HEK293T (cell line): Measurements from ENCODE around the gene RAB10.
"Not testable (repeated sequence)": the region's sequence is repeated elsewhere in the genome, so short reads cannot be mapped to it uniquely, and the experiment has no call there.

ENCODE experiments used
- CTCF ChIA-PET: fragments of 350-600 bp; formaldehyde crosslinking; extraction: SDS; loops from one replicate; lab custom pipeline; 2021; ENCODE audit warnings: antibody characterized with exemption, inconsistent platforms; lab: Yijun Ruan, JAX
- POLR2A ChIA-PET: fragments of 350-600 bp; formaldehyde crosslinking; extraction: SDS; loops from one replicate; lab custom pipeline; 2020; ENCODE audit warnings: antibody characterized with exemption, inconsistent platforms; lab: Yijun Ruan, JAX
- DNase-seq: peaks from one replicate; pipeline ENCODE4 v3.0.0; 2012; ENCODE audit warnings: mixed read lengths; ENCODE audit errors: extremely low spot score
- ARNT ChIP-seq: fragments of 450-650 bp; IDR thresholded peaks from 2 replicates; pipeline ENCODE4 v1.6.1; 2017; ENCODE audit warnings: mild to moderate bottlenecking
- BHLHE40 ChIP-seq: fragments of 450-650 bp; IDR thresholded peaks from 2 replicates; pipeline ENCODE4 v1.6.1; 2016; ENCODE audit warnings: mild to moderate bottlenecking, moderate library complexity, borderline replicate concordance
- CTBP1 ChIP-seq: fragments of 450-650 bp; IDR thresholded peaks from 2 replicates; pipeline ENCODE4 v1.6.1; 2016; ENCODE audit warnings: borderline replicate concordance
- ELF4 ChIP-seq: fragments of 450-650 bp; IDR thresholded peaks from 2 replicates; pipeline ENCODE4 v1.6.1; 2017; ENCODE audit warnings: antibody characterized with exemption
- FOXA1 ChIP-seq: fragments of 450-650 bp; IDR thresholded peaks from 2 replicates; pipeline ENCODE4 v1.6.1; 2016; ENCODE audit warnings: mild to moderate bottlenecking
- FOXK2 ChIP-seq: fragments of 450-650 bp; IDR thresholded peaks from 2 replicates; pipeline ENCODE4 v1.6.1; 2016; ENCODE audit warnings: mild to moderate bottlenecking
- FOXM1 ChIP-seq: fragments of 450-650 bp; IDR thresholded peaks from 2 replicates; pipeline ENCODE4 v1.6.1; 2017; ENCODE audit warnings: mild to moderate bottlenecking, borderline replicate concordance
- HDGF ChIP-seq: fragments of 450-650 bp; IDR thresholded peaks from 2 replicates; pipeline ENCODE4 v1.6.1; 2017; ENCODE audit warnings: antibody characterized with exemption, borderline replicate concordance
- L3MBTL2 ChIP-seq: fragments of 450-650 bp; conservative IDR thresholded peaks from 2 replicates; pipeline ENCODE4 v1.6.1; 2016; ENCODE audit warnings: mild to moderate bottlenecking
- LEF1 ChIP-seq: fragments of 450-650 bp; IDR thresholded peaks from 2 replicates; pipeline ENCODE4 v1.6.1; 2017; ENCODE audit warnings: mild to moderate bottlenecking, borderline replicate concordance
- NFRKB ChIP-seq: fragments of 450-650 bp; IDR thresholded peaks from 2 replicates; pipeline ENCODE4 v1.6.1; 2016; ENCODE audit warnings: mild to moderate bottlenecking, moderate library complexity
- PKNOX1 ChIP-seq: fragments of 450-650 bp; IDR thresholded peaks from 2 replicates; pipeline ENCODE4 v1.6.1; 2016
- SP1 ChIP-seq: fragments of 450-650 bp; IDR thresholded peaks from 2 replicates; pipeline ENCODE4 v1.6.1; 2017
- SUZ12 ChIP-seq: fragments of 450-650 bp; IDR thresholded peaks from 2 replicates; pipeline ENCODE4 v1.6.1; 2016; ENCODE audit warnings: mild to moderate bottlenecking
- TARDBP ChIP-seq: fragments of 450-650 bp; IDR thresholded peaks from 2 replicates; pipeline ENCODE4 v1.6.1; 2016
- ZNF384 ChIP-seq: fragments of 450-650 bp; IDR thresholded peaks from 2 replicates; pipeline ENCODE4 v1.6.1; 2016

RAB10 gene

GRCh38 chr2:26020231-26020640, 13.6 kb upstream of the RAB10 start:
- no peak for DNase-seq
- CTCF ChIA-PET: interaction anchor here (0.6 kb wide), 1 partner anchor 168 kb away, joined by 3 read pairs; no protein-coding TSS in a partner anchor
- POLR2A ChIA-PET: no interaction called here
- TF ChIP-seq L3MBTL2 (no peak), CTBP1 (no peak), FOXM1 (no peak), ELF4 (no peak), SP1 (no peak), PKNOX1 (no peak), LEF1 (no peak), FOXA1 (no peak), HDGF (no peak), SUZ12 (no peak), NFRKB (no peak), TARDBP (no peak), FOXK2 (no peak), BHLHE40 (no peak), ARNT (no peak), ZNF384 (no peak)

- POLR2A ChIA-PET: no interaction called here
- CTCF ChIA-PET: no interaction called here
- DNase-seq: no peak
- TF ChIP-seq HDGF (no peak), ARNT (no peak), L3MBTL2 (no peak), PKNOX1 (no peak), FOXA1 (no peak), SUZ12 (no peak), FOXK2 (no peak), FOXM1 (no peak), NFRKB (no peak), TARDBP (no peak), CTBP1 (no peak), BHLHE40 (no peak), LEF1 (no peak), SP1 (no peak), ELF4 (no peak), ZNF384 (no peak)
Measured at GRCh38 chr2:26024260-26024659, 9.6 kb upstream of the RAB10 start.

GRCh38 chr2:26025509-26025908, 8.4 kb upstream of the RAB10 start:
- POLR2A ChIA-PET: interaction anchor here (1.8 kb wide), 1 partner anchor 9 kb away, joined by 5 read pairs; the partner anchor contains the start of gene RAB10

GRCh38 chr2:26028083-26028482, 5.8 kb upstream of the RAB10 start:
- CTCF ChIA-PET, DNase-seq, POLR2A ChIA-PET: not testable (repeated sequence)

More at GRCh38 chr2:26025509-26025908, 8.4 kb upstream of the RAB10 start:
- DNase-seq: no peak
- TF ChIP-seq PKNOX1 (no peak), TARDBP (no peak), SUZ12 (no peak), CTBP1 (no peak), FOXA1 (no peak), FOXK2 (no peak), SP1 (no peak), NFRKB (no peak)
- CTCF ChIA-PET: no interaction called here

- CTCF ChIA-PET: interaction anchor here (0.6 kb wide), 1 partner anchor 113 kb away, joined by 3 read pairs; no protein-coding TSS in a partner anchor
- DNase-seq: not testable (repeated sequence)
- POLR2A ChIA-PET: interaction anchor here (1.0 to 2.7 kb wide), 13 partner anchors 9 to 43 kb away, joined by 3 to 15 read pairs (median 4); no protein-coding TSS in a partner anchor
Measured at GRCh38 chr2:26032586-26033269, 1.2 kb upstream of the RAB10 start.

GRCh38 chr2:26033270-26033817, 540 bp upstream of the RAB10 start:
- peak; percentile 70 for DNase-seq
- POLR2A ChIA-PET: interaction anchor here (1.0 to 2.7 kb wide), 14 partner anchors 8 to 42 kb away, joined by 3 to 15 read pairs (median 4); no protein-coding TSS in a partner anchor
- CTCF ChIA-PET: interaction anchor here (0.6 kb wide), 1 partner anchor 112 kb away, joined by 3 read pairs; no protein-coding TSS in a partner anchor
- 0 out of 2 replicates have a peak, but pooled peaks have one; percentile 12 for TF ChIP-seq ELF4
- TF ChIP-seq L3MBTL2: peak; percentile 91
- TF ChIP-seq FOXK2: no peak
- TF ChIP-seq LEF1: no peak
- TF ChIP-seq CTBP1: no peak
- TF ChIP-seq FOXM1: 0 out of 2 replicates have a peak, but pooled peaks have one; percentile 44
